Retinal pigment epithelial cell (primary cell): Measurements from ENCODE around the gene TNS1.

Experiments used
- DNase-seq: peaks from one replicate; pipeline ENCODE4 v3.0.0-alpha.2; 2010; ENCODE audit warnings: low read depth
- H3K4me3 ChIP-seq: 2 replicates; pipeline ENCODE4 v1.5.1; 2011; ENCODE audit warnings: mild to moderate bottlenecking, low read length, control low read depth, moderate library complexity
- TF ChIP-seq, protein P1 (sequence below): conservative IDR thresholded peaks from 2 replicates; pipeline ENCODE4 v1.5.1; 2011; ENCODE audit warnings: low read depth, low read length, control low read depth, inconsistent platforms

The TNS1 gene

DNA sequence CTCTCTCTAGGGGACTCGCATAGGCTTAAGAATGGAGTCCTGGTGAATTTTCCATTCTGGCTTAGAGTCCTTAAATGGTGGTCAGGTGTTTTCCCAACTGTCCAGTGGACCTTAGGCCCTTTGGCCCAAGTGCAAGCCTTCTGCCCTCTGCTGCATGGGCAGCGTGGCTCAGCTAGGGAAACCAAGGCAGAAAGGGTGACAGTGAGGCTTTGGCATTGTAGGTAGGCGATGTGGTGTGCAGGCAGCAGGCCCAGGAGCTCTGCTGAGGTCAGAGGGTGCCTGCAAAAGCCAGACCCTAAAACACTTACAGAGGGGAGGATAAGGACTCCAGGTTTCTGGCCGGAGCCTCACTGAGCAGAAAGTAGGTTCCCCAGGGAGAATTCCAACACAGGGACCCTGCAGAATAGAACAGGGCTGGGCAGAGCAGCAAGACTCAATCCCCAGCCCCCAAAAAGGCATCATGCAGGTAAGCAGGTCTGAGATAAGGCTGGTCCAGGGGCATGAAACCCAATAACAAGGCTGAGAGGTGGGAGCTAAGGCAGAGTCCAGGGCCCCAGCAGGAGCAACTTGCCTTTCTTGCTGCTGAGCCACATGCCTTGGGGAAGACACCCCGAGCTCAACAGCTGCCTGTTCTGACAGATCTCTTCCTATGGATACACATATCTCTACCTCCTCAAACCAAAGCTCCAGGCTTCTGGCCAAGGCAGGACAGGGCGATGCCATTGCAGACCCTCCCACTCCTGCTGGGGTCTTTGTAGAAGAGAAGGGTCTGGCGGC is 199.7 kb downstream of the TNS1 start:
- no peak overlapping the region for H3K4me3 ChIP-seq
- DNase-seq = no peak
- TF ChIP-seq, protein P1, sequence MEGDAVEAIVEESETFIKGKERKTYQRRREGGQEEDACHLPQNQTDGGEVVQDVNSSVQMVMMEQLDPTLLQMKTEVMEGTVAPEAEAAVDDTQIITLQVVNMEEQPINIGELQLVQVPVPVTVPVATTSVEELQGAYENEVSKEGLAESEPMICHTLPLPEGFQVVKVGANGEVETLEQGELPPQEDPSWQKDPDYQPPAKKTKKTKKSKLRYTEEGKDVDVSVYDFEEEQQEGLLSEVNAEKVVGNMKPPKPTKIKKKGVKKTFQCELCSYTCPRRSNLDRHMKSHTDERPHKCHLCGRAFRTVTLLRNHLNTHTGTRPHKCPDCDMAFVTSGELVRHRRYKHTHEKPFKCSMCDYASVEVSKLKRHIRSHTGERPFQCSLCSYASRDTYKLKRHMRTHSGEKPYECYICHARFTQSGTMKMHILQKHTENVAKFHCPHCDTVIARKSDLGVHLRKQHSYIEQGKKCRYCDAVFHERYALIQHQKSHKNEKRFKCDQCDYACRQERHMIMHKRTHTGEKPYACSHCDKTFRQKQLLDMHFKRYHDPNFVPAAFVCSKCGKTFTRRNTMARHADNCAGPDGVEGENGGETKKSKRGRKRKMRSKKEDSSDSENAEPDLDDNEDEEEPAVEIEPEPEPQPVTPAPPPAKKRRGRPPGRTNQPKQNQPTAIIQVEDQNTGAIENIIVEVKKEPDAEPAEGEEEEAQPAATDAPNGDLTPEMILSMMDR = no peak

GRCh38 chr2:217802266-217802665 is 200.5 kb downstream of the TNS1 start:
- DNase-seq = no peak
- no peak overlapping the region for H3K4me3 ChIP-seq
- TF ChIP-seq, protein P1 = no peak

- H3K4me3 ChIP-seq = no peak overlapping the region
- no peak for DNase-seq
- TF ChIP-seq, protein P1 = no peak
Observed at GRCh38 chr2:217801711-217802110, 201.1 kb downstream of the TNS1 start.

DNA sequence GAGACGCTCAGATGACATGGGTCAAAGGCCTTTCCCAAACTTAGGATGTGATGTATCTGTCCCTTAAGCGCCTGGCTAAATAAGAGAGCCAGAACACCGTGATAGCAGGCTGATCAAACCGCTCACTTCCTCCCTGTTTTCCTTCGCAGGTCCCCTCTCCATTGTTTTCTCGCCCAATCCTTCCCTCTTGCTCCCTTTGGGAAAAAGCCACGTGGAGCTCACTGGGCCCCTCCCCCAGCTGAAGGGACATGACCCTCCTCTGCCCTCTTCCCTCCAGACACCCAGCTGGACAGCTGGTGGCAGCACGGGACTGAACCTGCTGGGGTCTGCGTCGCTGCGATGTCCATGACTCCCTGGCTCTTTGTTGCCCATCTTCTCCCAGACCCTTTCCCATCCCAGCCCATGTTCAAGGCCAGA is 201.7 kb downstream of the TNS1 start:
- H3K4me3 ChIP-seq = no peak overlapping the region
- TF ChIP-seq, protein P1 = no peak
- DNase-seq = no peak

DNA sequence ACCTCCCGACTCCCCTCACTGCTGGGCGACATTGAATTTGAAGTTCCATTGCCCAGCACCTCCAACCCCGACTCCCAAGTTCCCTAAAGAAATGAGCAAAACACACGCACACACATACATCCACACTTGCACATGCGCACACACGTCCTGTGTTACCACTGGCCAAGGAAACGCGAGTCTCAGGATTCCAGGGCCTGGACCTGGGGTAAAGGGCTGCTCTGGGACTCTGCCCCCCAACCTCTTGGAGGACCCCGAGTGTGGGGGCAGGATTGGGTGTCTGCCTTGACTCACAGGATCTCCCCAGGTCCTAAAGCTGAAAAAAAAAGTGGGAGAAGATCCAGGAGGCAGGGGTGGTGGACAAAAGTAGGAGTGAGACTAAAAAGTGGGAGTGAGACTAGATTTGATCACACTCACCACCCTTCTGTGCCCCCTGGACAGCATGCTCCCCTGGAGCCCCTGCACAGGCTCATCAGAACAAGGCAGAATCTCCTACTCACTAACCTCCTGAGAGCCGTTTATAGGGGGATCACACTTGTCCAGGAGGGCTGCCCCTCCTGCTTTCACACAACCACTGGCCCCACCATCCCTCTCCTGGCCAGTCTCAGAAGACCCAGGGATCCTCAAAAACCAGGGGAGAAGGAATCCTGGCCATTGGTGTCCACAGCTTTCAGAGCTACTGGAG is 202.2 kb downstream of the TNS1 start:
- TF ChIP-seq, protein P1 = no peak
- H3K4me3 ChIP-seq = no peak overlapping the region
- no peak for DNase-seq

DNA sequence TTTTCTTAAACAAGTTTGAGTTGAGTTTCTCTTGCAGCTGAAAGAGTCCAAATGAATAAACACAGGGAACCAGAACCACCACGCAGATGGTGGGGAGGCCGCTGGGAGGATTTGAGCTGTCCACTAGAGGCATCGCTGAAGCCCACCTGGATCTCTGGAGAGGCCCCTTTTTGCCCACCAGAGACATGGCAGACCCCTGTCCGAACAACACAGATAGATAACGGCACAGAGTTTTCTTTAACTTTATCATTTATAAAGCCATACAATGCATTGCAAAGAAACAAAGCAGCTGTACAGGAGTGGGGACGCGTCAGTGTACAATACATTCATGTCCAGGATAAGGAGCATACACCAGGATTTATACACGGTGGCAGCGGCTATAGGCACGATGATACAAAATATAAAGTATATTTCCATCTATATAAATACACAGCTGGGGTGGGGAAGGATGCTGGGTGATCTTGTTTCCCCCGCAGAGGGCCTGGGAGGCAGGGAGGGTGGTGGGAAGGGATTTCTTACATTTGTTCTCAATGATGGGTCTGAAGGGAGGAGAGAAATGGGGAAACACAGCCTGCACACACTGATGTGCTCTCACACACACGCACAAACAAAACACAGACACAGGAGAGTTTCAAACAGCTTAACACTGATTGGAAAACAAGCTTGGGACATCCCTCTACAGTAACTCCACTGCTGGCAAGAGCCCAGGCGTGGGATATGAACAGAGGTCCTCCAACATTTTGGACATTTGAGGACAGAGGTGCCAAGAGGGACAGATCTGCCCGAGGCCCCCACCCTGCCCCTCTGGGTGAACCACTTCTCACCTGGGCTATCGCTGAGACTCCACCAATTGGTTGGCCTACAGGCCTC is 203.0 kb downstream of the TNS1 start:
- TF ChIP-seq, protein P1 = no peak
- H3K4me3 ChIP-seq = no peak overlapping the region
- DNase-seq = no peak
